Neuron (in vitro differentiated cells): ENCODE measurements around the gene WBP11.
A peak's percentile ranks its signal among the peaks of the same experiment; 100 is the strongest.
"Not testable (repeated sequence)": the region's sequence is repeated elsewhere in the genome, so short reads cannot be mapped to it uniquely, and the experiment has no call there.

Experiments used
- H2AFZ ChIP-seq: one replicate; pipeline ENCODE4 v1.6.1; 2013; ENCODE audit warnings: low read depth, mild to moderate bottlenecking, inconsistent platforms, low read length, moderate library complexity
- H3K27me3 ChIP-seq: one replicate; pipeline ENCODE4 v1.6.1; 2013; ENCODE audit warnings: low read length; ENCODE audit not compliant: insufficient read depth
- H3K36me3 ChIP-seq: one replicate; pipeline ENCODE4 v1.6.1; 2013; ENCODE audit warnings: low read length; ENCODE audit not compliant: insufficient read depth
- H3K4me1 ChIP-seq: one replicate; pipeline ENCODE4 v1.6.1; 2013; ENCODE audit warnings: low read length; ENCODE audit not compliant: insufficient read depth
- H3K4me3 ChIP-seq: 2 replicates; pipeline ENCODE4 v1.5.1; 2013; ENCODE audit warnings: mild to moderate bottlenecking, low read length, moderate library complexity
- H3K9me3 ChIP-seq: one replicate; pipeline ENCODE4 v1.6.1; 2013; ENCODE audit warnings: low read length

Gene WBP11

DNA sequence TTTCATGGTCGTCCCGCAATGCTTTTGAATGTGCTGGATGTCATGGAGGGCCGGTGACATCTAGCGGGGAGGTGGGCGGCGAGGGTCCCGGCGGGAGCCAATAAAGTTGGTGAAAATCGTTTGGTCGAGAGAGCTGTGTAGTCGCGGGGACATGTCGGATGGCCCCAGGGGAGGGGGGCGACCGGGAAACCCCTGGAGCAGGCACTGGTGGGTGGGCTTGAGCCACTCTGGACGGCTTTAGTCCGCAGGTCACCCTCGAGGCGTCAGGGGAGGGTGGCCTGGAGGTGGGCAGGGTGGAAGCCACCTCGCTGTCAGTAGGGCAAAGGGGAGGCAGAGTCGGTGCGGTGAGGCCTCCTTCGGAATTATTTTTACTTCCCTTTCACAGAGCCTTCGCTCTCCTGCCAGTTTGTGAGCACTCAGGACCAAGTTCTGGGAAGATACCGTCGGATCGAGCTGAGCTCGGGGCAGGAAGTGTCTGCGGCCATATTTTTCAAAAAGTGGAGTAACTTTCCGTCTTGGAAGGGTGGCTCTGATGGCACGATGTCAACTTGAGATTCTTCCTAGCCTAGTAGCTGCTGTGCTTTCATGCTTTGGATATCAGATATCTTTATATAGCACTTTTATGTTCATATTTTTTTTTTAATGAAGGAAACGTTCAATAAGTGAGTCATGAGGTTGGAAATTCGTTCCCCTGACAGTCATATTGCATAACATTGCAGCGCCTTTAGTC, 28.2 kb downstream of the WBP11 start:
- Histone ChIP-seq H3K4me1 (peaks cover 14% of the 10 kb centered on the region), H2AFZ (peak overlapping the region; percentile 65), H3K4me3 (peak overlapping the region; percentile 66), H3K36me3 (no peaks in the 10 kb centered on the region), H3K27me3 (no peaks in the 10 kb centered on the region), H3K9me3 (peaks cover 2% of the 10 kb centered on the region)

DNA sequence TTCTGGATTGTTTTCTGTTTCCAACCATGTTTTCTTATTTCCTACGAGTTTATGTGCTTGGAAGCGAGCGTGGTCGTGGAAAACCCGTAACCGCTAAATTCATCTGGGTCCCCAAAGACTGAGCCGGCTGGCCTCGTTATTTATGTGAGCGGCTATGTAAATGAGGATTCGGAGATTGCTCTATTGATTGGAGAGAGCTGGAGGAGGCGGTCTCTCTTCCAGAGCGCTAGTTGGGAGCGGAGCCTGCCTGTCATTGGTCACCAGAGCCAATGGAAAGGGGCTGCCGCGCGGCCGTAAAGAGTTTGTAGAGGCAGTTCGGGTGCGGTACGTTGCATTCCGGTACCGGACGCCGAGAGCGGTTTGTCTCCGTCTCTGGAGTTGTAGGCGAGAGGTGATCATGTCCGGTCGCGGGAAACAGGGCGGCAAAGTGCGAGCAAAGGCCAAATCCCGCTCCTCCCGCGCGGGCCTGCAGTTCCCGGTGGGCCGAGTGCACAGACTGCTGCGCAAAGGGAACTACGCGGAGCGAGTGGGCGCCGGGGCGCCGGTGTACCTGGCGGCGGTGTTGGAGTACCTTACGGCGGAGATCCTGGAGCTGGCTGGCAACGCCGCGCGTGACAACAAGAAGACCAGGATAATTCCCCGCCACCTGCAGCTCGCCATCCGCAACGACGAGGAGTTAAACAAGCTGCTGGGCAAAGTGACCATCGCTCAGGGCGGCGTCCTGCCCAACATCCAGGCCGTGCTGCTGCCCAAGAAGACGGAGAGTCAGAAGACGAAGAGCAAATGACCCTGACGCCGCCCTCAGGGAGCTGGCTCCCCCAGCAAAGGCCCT, 29.0 kb downstream of the WBP11 start:
- no peaks in the 10 kb centered on the region for H3K36me3 ChIP-seq
- peak overlapping the region; percentile 65 for H2AFZ ChIP-seq
- H3K4me3 ChIP-seq: peak overlapping the region; percentile 66
- no peaks in the 10 kb centered on the region for H3K27me3 ChIP-seq
- peaks cover 11% of the 10 kb centered on the region for H3K4me1 ChIP-seq
- H3K9me3 ChIP-seq: peaks cover 9% of the 10 kb centered on the region

DNA sequence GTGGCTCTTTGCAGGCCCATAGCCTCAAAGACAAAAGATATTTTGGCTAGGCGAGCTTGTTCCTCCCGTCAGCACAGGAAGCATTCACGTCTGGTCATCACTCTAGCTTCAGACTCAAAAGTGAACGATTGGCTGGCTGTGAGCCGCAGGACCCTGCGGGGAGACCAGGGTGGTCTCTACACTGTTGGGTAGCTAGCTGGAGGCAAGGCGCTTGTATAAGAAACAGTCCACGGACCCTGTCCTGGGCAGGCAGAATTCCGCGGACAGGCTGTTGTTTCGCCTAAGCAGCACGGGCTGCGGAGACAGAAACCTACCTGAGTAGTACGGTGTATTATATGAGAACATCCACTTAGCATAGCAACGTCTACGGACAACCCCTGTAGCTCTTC, 29.6 kb downstream of the WBP11 start:
- peaks cover 9% of the 10 kb centered on the region for H3K9me3 ChIP-seq
- H3K27me3 ChIP-seq: no peaks in the 10 kb centered on the region
- no peaks in the 10 kb centered on the region for H3K36me3 ChIP-seq
- peak overlapping the region; percentile 66 for H3K4me3 ChIP-seq
- H2AFZ ChIP-seq: peak overlapping the region; percentile 65
- peaks cover 11% of the 10 kb centered on the region for H3K4me1 ChIP-seq

DNA sequence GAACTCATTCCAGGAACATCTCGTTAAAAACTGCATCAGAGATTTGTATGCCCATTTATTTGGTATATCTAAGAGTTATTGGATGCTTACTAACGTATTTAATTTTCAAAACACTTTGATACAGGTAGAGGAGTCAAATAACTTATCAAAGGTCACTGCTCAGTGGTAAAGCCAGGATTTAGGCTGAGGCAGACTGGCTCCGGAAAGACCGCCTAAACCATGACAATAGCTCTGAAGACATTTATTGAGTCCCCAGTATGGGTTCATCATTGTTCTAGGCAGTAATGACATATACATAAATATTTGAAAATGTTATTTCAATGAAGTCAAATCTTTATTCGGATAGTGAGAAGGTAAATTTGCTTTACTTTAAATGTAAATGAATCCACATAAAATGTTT, 30.3 kb downstream of the WBP11 start:
- H3K36me3 ChIP-seq: no peaks in the 10 kb centered on the region
- no peak overlapping the region for H3K4me3 ChIP-seq
- H2AFZ ChIP-seq: no peak overlapping the region
- H3K9me3 ChIP-seq: peaks cover 9% of the 10 kb centered on the region
- H3K27me3 ChIP-seq: no peaks in the 10 kb centered on the region
- peaks cover 11% of the 10 kb centered on the region for H3K4me1 ChIP-seq

DNA sequence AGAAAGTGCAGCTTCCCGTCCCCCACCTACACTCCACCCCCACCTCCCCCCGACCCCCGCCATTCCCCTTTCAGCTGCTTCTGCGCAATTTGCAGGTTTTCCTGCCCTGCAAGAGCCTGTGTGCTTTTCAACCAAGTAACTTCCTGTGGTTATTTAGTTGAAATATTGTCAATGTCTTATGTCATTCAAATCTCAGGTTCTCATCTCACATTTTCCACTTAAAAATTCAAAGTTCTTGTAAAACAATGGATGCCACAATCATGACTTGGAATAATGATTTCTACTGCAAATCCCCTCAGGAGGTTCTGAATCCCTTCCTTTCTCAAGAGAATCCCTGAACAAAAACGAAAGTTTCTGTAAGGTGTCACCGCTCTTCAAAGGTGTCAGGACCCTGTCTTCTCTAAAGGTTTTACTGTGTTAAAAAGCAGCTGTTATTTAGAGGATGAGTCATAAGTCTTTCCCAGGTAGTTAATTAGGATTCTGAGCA, 31.6 kb downstream of the WBP11 start:
- Histone ChIP-seq H3K36me3 (no peaks in the 10 kb centered on the region), H2AFZ (no peak overlapping the region), H3K9me3 (peaks cover 9% of the 10 kb centered on the region), H3K27me3 (no peaks in the 10 kb centered on the region), H3K4me3 (peak overlapping the region; percentile 45), H3K4me1 (peaks cover 1% of the 10 kb centered on the region)

DNA sequence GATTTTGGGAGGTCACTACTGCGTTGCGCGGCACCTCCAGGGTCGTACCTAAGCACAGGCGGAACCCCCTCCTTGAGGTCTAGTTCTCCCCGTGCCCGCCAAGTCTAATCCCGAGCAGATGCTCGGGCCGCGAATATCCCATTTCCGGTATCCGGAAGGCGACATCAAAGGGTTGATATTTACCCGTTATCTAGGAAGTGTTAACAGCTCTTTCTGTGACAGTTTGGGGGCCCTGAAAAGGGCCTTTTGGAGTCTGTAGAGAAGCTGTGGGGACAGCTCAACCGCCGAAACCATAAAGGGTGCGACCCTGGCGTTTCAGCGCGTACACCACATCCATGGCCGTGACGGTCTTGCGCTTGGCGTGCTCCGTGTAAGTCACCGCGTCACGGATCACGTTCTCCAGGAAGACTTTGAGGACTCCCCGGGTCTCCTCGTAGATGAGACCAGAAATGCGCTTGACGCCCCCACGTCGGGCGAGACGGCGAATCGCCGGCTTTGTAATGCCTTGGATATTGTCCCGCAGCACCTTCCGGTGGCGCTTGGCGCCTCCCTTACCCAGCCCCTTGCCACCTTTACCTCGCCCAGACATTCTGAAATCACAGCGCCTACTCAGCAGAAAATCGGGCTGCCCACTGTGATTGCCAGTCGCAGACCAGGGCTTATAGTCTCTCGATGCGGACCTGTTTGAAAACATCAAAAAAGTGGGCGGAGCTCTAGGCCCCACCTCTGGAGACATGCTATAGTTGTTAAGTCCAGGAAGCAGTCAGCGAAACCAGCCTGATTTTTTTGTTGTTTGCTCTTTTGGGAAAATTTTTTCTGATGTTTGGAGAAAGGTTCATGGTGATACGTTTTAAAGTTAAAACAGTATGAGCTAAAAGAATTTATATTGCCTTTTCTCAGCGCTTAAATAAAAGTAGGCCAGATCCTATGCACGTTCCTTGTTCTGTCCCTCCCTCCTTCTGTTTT, 32.5 kb downstream of the WBP11 start:
- Histone ChIP-seq H3K36me3 (no peaks in the 10 kb centered on the region), H2AFZ (no peak overlapping the region), H3K4me3 (peak overlapping the region; percentile 45), H3K27me3 (no peaks in the 10 kb centered on the region), H3K9me3 (peaks cover 9% of the 10 kb centered on the region), H3K4me1 (no peaks in the 10 kb centered on the region)

DNA sequence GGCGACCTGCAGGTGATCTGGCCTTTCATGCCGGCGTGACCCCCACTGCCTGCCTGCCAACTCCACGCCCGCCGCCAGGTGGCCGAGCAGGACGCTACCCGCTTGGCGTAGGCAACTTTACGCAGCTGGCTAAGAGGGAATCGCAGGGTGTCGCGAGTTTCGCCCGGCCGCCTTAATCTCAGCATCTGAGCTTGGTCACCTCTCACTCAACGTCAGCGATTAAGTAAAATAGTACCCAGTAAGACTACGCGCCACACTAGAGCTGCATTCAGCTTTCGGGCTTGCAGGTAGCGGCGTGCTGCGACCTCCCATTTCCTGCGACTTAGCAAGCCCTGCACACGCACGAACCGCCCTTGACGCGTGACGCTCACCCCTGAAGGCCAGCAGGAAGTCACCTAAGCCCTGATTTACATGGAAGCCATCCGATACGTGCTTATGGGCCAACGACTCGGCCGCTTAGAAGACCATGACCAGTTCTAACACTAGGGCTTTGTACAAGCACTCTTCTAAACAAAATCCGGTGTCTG, 33.2 kb downstream of the WBP11 start:
- Histone ChIP-seq H2AFZ (no peak overlapping the region), H3K4me1 (no peaks in the 10 kb centered on the region), H3K9me3 (peaks cover 9% of the 10 kb centered on the region), H3K27me3 (no peaks in the 10 kb centered on the region), H3K36me3 (no peaks in the 10 kb centered on the region), H3K4me3 (peak overlapping the region; percentile 45)

DNA sequence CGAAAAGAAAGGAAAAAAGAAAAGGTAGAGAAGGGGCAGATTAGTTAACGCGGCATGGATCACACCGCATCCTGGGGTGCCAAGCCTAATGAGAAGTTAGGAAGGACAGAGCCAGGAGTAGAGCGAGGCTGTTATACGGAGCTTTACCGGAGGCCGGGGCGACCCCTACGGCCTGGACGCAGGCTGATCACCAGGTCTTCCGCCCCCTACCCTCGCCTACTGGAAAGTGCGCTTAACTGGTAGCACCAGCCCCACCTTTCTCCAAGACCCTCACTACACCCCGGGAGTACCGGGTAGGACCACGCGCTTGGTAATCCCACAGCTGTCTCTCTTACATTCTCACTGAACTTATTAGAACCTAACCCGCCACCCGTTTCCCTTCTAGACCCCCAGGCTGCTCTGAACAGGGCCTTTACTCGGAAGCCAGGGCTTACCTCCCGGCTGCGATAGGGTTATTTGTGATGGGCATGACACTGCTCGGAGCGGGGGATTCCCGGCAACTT, 33.8 kb downstream of the WBP11 start:
- no peaks in the 10 kb centered on the region for H3K36me3 ChIP-seq
- H3K4me1 ChIP-seq: no peaks in the 10 kb centered on the region
- no peak overlapping the region for H2AFZ ChIP-seq
- H3K9me3 ChIP-seq: peaks cover 9% of the 10 kb centered on the region
- H3K4me3 ChIP-seq: peak overlapping the region; percentile 45
- H3K27me3 ChIP-seq: no peaks in the 10 kb centered on the region

DNA sequence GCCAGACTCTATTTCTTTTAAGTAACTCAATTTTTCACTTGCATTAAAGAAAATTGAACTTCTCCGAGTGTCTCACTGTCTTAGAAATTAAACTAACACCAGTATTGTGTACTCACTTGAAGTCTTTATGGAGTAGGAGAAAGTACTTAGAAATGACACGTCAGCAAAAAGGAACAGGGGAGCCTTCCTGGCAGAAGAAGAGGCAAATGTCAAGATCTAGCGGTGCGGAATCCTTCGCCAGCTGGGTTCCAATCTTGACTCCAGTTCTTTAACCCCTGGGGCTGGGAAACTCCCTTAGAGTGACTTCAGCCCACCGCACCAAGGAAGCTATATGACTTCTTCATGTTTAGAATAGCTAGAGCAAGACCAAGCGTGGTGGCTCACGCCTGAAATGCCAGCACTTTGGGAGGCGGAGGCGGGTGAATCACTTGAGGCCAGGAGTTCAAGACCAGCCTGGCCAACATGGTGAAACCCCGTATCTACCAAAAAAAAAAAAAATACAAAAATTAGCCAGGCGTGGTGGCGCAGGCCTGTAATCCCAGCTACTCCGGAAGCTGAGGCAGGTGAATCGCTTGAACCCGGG, 34.4 kb downstream of the WBP11 start:
- no peaks in the 10 kb centered on the region for H3K27me3 ChIP-seq
- H3K36me3 ChIP-seq: no peaks in the 10 kb centered on the region
- peaks cover 9% of the 10 kb centered on the region for H3K9me3 ChIP-seq
- no peak overlapping the region for H3K4me3 ChIP-seq
- no peaks in the 10 kb centered on the region for H3K4me1 ChIP-seq
- H2AFZ ChIP-seq: no peak overlapping the region

DNA sequence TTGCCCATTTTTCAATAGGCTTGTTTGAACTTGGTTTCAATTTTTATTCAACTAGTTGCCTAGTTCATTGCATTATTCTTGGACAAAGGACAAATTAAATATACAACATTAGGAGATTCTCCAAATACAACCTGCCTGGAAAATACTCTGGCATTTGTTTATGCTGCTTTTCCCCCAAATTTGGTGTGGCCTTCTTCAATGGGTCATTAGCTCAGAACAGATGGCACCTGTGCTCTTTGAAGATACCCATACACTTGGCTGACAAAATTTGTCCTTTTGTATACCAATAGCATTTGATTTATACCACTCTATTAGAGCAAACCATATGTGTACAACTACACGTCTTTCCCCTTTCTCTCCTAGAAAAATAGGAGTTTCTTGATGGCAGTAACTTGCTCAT, 35.7 kb downstream of the WBP11 start:
- Histone ChIP-seq H2AFZ (no peak overlapping the region), H3K27me3 (no peaks in the 10 kb centered on the region), H3K9me3 (peaks cover 9% of the 10 kb centered on the region), H3K4me3 (no peak overlapping the region), H3K4me1 (no peaks in the 10 kb centered on the region), H3K36me3 (no peaks in the 10 kb centered on the region)

DNA sequence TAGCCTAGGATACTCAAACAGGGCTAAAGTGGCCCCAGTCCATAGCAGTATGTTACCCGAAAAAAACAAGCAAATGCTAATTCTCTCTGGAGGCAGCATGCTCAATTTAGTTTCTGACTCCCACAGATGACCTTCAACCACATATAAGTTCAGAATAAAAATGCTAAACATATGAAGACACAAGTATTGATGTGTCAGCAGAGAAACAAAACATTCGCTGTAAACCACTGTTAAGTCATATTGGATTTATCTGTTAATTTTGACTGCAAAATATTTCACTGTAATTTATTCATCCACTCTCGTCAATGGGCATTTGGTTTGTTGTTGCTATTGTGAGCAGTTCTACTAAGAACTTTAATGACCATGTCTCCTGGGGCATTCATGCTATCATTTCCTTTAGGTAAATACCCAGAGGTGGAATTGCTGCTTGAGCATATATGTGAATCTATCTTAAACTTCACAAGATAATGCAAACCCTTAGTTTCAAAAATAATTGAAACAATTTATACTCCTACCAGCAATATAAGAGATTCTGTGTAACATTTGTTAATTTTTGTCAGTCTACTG, 36.5 kb downstream of the WBP11 start:
- Histone ChIP-seq H2AFZ (no peak overlapping the region), H3K9me3 (peaks cover 9% of the 10 kb centered on the region), H3K4me3 (no peak overlapping the region), H3K36me3 (no peaks in the 10 kb centered on the region), H3K27me3 (no peaks in the 10 kb centered on the region), H3K4me1 (no peaks in the 10 kb centered on the region)

DNA sequence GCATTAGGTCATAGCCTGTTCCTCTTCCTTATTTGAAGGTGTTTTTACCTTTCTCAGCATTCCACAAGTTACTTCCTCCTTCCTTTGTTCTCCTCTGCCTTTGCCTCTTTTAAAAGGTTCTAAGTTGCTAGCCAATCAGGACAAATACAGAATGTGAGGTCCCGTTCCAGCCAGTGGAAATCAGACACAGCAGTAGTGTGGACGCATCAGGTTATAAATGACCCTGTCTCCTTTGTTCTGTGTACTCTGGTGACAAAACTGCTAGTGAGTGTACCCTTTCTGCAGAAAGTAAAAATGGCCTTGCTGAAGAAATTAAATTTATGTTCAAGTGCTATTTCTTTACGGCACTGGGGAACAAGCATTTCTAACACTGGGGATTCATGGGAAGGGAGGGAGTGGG, 37.3 kb downstream of the WBP11 start:
- not testable (repeated sequence) for H3K9me3 ChIP-seq, H3K36me3 ChIP-seq, H2AFZ ChIP-seq, H3K4me1 ChIP-seq, H3K4me3 ChIP-seq, H3K27me3 ChIP-seq
